ENCODE results near the gene CFAP92.

Gene CFAP92

DNA sequence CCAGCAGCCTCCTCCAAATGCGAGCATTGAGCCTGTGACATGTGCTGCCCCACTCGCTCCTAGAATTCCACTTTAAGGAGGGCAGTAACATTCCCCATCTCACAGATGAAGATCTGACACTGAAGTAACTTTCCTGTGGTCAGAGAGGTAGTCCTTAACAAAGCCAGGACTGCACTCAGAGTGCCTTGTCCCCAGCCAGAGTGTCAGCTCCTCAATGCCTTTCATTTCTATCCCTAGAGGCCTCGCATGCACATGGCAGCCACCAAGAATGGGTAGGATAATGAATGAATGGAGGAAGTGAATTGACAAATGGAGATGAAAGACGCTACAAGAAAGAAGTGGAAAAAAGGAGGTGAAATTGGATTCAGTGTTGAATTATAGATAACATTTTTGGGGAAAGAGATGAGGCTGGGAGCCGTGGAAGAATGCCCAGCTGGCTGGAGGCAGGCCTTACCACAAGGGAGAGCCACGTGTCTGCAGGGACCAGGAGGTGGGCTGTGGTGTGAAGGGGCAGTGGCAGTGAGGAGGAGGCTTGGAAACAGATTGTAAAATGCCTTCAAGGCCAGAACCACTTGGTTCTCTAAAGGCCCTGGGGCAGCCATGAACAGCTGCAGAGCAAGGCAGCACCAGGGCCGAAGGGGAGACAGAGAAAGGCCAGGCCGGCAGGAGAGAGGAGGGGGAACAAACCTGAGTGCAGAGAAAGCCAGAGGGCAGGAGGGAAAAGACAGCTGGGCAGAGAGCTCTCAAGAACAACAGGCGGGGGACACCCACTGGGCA, 10.4 kb downstream of the CFAP92 start:
- DNase-seq = no peak

- DNase-seq = no peak
These were observed 18.6 kb downstream of the CFAP92 start for GRCh38 chr3:128975276-128975675.

DNA sequence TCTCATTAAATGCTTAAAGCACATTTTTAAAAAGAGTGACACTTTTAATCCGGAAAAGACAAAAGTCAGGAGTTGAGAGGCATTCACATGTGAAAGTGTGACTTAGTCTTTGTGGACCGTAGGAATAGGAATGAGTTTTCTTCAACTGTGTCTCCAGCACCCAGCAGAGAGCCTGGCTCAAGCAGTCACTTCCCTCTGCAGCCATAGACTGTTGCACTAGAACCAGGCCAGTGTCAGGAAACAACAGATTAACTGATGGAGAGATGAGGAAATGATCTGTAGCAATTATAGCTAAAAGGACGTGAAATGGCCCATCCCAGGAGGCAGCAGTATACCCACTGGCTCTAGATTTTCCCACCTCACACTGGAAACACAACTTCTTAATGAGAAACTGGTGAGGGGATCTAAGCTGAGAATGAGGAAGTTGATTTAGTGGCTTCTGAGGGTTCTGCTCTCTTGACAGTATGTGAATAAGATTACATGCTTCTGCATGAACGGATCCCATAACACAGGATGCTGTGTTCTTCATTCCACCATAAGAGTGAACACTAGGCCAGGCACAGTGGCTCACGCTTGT, 19.8 kb downstream of the CFAP92 start:
- no peak for DNase-seq

DNA sequence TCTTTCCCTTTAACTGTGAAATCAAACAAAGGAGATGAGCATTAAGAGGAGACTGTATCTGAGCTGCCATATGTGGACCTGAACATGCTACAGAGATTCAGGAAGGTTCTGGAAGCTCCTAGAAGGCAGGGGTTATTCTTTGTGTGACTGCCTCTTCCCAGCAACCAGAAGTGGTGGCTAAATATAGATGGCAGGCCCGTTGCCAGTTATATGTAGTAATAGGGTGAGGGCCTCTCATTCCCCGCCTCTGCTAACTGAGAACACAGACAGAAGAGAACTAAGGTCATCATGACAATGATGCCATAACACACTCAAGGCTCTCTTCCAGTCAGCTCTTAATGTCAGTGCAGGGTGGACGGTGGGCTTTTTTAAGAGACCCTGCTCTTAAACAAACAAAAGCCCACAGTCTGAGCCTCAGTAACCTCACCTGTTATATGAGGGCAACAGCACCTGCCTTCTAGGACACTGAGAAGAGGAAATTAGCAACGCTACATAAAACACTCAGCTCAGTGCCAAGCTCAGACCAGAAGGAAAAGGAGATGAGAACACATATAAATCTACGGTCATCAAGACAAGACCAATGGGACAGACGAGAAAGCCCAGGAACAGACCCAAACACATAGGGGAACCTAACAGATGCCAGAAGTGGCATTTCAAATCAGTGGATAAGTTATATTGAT, 22.3 kb downstream of the CFAP92 start:
- DNase-seq = no peak

DNA sequence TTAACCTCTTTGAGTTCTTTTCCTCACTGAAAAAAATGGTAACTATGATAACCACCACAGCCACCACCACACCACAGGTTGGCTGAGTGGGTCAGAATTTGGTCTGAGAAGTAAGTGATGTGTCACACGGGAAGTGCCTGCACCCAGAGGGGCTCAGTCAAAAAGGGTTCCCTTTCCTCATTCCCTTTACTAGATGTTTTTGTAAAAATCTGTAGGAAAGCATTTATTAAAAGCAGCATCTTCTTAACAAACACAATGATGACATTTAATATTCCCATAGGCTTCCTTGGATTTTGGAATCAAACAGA, 23.2 kb downstream of the CFAP92 start:
- DNase-seq = no peak

DNA sequence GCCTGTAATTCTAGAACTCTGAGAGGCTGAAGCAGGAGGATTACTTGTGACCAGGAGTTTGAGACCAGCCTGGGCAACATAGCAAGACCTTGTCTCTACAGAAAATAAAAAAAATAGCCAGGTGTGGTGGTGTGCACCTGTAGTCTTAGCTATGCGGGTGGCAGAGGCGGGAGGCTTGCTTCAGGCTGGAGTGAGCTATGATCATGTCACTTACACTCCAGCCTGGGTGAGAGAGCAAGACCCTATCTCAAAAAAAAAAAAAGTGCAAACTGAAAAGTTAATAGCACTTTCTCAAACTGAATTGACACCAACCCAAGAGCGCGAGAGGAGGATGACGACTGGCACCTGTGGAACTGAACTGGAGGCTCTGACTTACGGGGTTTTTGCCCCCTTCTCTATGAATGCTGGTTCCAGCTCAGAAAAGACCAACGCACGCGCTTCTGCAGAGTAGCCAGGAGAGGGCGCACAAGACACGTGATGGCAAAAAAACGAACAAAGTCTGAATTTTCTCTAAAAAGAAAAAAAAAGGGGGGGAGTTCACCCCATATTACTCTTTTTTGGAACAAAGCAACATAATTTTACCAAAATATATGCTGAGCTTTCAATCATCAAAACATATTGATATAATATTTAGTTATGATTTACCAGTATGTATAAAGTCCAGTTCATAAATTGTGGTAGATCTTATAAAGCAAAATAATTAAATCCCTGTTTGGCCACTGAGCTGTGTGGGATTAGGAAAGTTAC, 23.7 kb downstream of the CFAP92 start:
- DNase-seq = peak in 1 of 2 experiments; percentile 25

DNA sequence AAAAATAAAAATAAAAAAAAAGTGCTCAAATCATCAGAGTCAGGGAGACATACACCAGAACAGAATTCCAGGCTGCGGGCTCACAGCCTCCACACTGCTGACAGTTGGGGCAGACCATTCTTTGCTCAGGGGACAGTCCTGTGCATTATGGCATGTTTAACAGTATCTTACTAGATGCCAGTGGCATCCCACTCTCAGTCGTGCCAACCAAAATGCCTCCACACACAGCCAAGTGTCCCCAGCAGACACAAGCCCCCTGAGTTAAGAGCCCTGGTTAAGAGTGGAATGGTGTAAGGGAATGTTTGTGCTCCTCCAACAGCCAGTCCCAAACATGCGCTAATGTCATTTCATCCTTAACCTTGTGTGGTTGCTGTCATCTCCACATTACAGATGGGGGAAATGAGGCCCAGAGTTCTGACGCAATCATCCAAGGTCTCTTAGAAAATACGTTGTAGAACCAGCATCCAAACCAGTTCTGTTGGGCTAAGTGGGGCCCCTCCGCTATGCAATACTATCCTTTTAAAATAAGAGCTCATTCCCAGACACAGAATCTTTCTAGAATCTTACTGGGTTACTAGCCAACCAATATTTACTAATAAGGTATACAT, 26.0 kb downstream of the CFAP92 start:
- DNase-seq = no peak

DNA sequence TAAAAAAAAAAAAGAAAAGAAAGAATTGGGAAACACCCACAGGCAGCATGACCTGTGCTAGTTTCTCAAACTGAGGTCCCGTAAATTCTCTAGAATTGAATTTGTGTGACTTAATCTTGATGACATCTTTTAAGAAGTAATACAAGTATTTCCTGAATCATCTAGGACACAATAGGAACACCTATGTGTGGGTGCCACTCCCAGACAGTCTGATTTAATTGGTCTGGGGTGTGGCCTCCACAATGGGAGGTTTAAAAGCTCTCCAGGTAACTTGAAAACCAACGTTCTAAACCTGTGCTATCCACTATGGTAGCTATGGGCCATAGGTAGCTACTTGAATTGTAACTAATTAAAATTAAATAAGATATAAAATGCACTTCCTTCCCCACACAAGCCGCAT, 28.1 kb downstream of the CFAP92 start:
- DNase-seq = no peak

DNA sequence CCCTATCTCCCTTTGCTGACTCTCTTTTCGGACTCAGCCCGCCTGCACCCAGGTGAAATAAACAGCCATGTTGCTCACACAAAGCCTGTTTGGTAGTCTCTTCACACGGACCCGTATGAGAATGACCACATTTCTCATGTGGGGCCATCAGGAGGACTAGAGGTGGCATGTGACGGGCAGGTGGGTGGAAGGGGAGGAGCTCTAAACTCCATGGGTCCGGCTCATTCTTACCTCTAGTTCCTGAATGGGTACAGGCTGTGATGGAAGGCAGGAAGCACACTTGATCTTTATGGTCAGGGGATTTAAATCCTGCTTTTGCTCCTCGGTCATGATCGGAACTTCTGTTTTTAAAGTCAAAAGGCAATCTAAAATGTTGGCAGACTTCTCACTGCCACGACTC, 28.6 kb downstream of the CFAP92 start:
- DNase-seq = no peak

DNA sequence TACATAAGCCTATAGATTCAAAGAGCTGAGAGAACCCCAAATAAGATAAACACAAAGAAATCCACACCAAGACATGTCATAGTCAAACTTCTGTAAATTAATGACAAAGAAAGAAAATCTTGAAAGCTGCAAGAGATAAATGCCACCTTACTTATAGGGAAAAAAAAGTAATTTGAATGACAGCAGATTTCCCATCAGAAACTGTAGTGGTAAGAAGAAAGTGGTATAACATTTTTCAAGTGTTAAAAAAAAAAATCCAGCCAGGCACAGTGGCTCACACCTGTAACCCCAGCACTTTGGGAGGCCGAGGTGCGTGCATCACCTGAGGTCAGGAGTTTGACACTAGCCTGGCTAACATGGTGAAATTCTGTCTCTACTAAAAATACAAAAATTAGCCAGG, 37.4 kb downstream of the CFAP92 start:
- no peak for DNase-seq

GRCh38 chr3:128950223-128950938, 43.5 kb downstream of the CFAP92 start:
- DNase-seq = peak in 1 of 2 experiments; percentile 18

GRCh38 chr3:128949158-128949557, 44.7 kb downstream of the CFAP92 start:
- no peak for DNase-seq

DNA sequence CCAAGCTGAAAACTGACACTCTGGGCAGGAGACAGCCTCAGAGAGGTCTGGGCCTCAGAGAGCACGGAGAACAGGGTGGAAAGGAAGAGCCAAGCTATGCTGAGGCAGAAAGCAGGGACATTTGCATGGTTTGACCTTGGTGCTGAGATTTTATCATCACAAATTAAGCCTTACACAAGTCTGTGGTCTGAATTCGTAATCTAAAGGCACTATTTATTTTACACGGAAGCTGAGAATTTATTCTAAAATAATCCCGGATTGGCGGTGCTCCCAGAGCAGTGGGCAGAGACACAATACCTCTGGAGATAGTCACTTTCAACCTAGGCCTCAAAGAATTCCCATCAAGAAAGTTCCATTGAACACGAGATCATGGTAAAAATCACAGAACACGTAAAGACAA, 47.5 kb downstream of the CFAP92 start:
- no peak for DNase-seq

DNA sequence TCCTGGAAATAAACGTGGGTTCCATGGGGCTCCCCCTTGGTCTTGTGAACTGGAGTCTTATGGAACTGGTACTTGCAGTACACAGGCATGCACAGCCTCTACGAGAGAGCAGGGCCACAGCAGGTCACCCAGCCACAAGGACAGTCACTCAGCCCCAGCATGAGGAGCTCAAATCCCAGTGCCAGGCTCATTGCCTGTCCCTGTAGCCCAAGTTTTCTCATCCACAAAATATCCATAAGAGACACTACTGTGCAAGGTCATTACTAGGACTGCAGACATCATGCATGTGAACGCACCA, 48.0 kb downstream of the CFAP92 start:
- DNase-seq = no peak

DNA sequence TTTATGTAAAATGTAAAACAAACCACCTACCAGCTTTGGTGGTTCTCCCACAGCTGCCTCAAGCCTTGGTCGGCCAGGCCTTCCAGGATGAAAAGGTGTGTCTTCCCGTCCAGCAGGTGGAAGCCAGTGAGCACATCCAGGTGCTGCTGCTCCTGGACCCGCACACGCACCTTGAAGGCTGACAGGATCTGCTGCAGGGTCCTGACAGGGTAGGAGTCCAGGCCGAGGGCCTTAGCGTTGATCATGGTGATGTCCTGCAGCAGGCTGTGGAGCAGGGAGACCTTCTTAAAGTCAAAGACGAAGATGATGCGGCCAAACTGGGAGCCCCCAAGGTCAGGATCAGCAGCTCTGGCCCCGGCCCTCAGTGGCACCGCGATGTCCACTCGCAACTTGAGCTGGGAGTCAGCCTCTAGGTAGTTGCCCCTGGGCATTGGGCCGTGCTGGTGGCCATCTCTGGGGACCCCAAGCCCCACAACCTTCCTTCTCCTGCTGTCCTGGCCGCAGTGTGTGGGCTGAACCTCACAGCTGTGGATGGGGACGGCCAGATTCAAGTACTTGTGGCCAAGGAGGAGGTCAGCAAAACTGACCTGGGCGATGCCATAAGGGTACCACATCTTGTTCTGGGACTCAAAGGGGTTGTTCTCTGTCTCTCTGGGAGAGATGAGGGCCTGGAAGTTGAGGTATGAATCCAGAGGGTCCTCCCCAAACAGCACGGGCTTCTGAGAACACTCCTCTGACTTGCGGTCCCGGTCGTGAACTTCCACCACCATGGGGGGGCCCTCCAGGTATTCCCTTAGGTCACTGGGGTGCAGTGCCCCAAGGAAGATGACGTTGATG, 48.6 kb downstream of the CFAP92 start:
- no peak for DNase-seq

GRCh38 chr3:128942161-128942952, 51.5 kb downstream of the CFAP92 start:
- no peak for DNase-seq

DNA sequence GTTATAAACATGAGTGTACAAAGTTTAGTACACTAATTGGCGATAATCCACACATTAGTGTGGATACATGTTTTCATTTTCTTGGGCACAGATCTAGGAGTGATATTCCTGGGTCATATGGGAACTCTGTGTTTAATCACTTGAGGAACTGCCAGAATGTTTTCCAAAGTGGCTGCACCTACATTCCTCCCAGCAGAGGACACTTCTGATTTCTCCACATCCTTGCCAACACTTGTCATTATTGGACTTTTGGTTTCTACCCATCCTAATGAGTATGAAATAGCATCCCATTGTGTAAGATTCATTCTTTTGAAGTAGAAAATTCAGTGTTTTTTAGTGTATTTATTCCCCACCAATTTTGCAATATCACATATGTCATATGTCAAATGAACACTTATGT, 53.6 kb downstream of the CFAP92 start:
- no peak for DNase-seq

- DNase-seq = no peak
These were observed 57.5 kb downstream of the CFAP92 start for GRCh38 chr3:128936341-128936740.

- no peak for DNase-seq
These were observed 58.0 kb downstream of the CFAP92 start for GRCh38 chr3:128935922-128936321.

DNA sequence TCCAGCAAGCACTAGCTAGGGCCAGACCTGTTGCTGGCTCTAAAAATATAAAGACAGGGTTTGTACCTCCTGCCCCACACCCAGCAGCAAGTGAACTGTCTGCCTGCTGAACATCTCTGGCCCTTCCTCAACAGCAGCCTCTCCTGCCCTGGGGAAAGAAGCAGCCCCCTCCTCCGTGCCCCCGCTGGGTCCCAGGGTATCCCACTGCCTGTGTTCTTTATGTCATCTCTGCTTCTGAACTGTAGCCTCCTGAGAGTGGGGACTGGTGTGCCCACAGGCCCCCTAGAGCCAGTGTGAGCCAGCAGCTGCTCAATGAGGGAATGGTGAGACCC, 60.0 kb downstream of the CFAP92 start:
- DNase-seq = no peak
